Liver (tissue), 3 donors: ENCODE results near the gene SGK1.

Experiments used
- ATF3 ChIP-seq: IDR thresholded peaks from 2 replicates; pipeline ENCODE4 v1.6.1; 2016; ENCODE audit warnings: antibody characterized with exemption
- CTCF ChIP-seq: fragments of 150-350 bp; IDR thresholded peaks from 2 replicates; pipeline ENCODE4 v1.5.1; 2017; ENCODE audit warnings: improper control_type of control experiment, low read depth, low read length; ENCODE audit not compliant: missing input control
- FOXA1 ChIP-seq: IDR thresholded peaks from 2 replicates; pipeline ENCODE4 v1.6.1; 2016; ENCODE audit warnings: antibody characterized with exemption
- RAD21 ChIP-seq, 2 donors: IDR thresholded peaks; 2 replicates each; pipeline ENCODE4 v1.6.1; 2016; ENCODE audit warnings: antibody characterized with exemption in 2 of 2, mild to moderate bottlenecking in 2 of 2
- TAF1 ChIP-seq: conservative IDR thresholded peaks from 2 replicates; pipeline ENCODE4 v1.6.1; 2016; ENCODE audit warnings: antibody characterized with exemption, mild to moderate bottlenecking
- YY1 ChIP-seq: IDR thresholded peaks from 2 replicates; pipeline ENCODE4 v1.6.1; 2016; ENCODE audit warnings: antibody characterized with exemption, mild to moderate bottlenecking
- donor health status: healthy.
- donor health status: healthy.

GRCh38 chr6:134217798-134218140 lies 100.1 kb downstream of the SGK1 start:
- TF ChIP-seq CTCF (no peak), YY1 (no peak), FOXA1 (no peak), TAF1 (no peak), RAD21 (IDR thresholded peaks at IDR 0.05) (no peak), ATF3 (no peak)
